Colonic mucosa (tissue), 4 donors: Measurements from ENCODE around the gene DDX55. TPM values are rescaled to one million over a fixed set of nuclear protein-coding genes. Genes with fewer than 3 reads are reported as not detected.
A peak's percentile ranks its signal among the peaks of the same experiment; 100 is the strongest.
"Not testable (repeated sequence)": the region's sequence is repeated elsewhere in the genome, so short reads cannot be mapped to it uniquely, and the experiment has no call there.

Experiments used
- DNase-seq: peaks from one replicate; pipeline ENCODE4 v3.0.0-alpha.2; 2020
- H3K27ac ChIP-seq: fragments of 200-600 bp; one replicate; pipeline ENCODE4 v1.8.0; 2021
- H3K27me3 ChIP-seq: fragments of 200-600 bp; one replicate; pipeline ENCODE4 v1.8.0; 2021
- H3K36me3 ChIP-seq: fragments of 200-600 bp; one replicate; pipeline ENCODE4 v1.8.0; 2021
- H3K4me1 ChIP-seq: fragments of 200-600 bp; one replicate; pipeline ENCODE4 v1.8.0; 2021; ENCODE audit warnings: mild to moderate bottlenecking
- H3K4me3 ChIP-seq: fragments of 200-600 bp; one replicate; pipeline ENCODE4 v1.8.0; 2021
- H3K9ac ChIP-seq, 2 donors: one replicate each; pipeline ENCODE4 v1.7.0; 2013; ENCODE audit warnings: control low read depth in 2 of 2, low read depth in 2 of 2, low read length in 2 of 2
- H3K9me3 ChIP-seq: fragments of 200-600 bp; one replicate; pipeline ENCODE4 v1.8.0; 2021
- intact Hi-C: fragments of 100-400 bp; cut with DNase I; formaldehyde crosslinking; loops from one replicate; pipeline ENCODE4 v1.14.1; 2022
- total RNA-seq, 2 donors: library from RNA; stranded (reverse); fragmentation: NEBNext Ultra II Directional in 1 of 2; extraction: Animal tissue kit (Norgen Biotek cat#: 25700) in 1 of 2; gene quantifications; one replicate each; pipeline ENCODE4 v1.2.1, GENCODE V29; 2021
- TF ChIP-seq, protein P1 (sequence below): fragments of 200-600 bp; IDR thresholded peaks from one replicate; pipeline ENCODE4 v1.8.0; 2022; ENCODE audit warnings: antibody characterized with exemption, mild to moderate bottlenecking
- donor health status: healthy.
- donor health status: DM: no; HTN: no; CAD: no.
- donor health status: DM: no; HTN: no; CAD: no.

Gene DDX55, protein sequence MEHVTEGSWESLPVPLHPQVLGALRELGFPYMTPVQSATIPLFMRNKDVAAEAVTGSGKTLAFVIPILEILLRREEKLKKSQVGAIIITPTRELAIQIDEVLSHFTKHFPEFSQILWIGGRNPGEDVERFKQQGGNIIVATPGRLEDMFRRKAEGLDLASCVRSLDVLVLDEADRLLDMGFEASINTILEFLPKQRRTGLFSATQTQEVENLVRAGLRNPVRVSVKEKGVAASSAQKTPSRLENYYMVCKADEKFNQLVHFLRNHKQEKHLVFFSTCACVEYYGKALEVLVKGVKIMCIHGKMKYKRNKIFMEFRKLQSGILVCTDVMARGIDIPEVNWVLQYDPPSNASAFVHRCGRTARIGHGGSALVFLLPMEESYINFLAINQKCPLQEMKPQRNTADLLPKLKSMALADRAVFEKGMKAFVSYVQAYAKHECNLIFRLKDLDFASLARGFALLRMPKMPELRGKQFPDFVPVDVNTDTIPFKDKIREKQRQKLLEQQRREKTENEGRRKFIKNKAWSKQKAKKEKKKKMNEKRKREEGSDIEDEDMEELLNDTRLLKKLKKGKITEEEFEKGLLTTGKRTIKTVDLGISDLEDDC
- total RNA-seq, result 10 to 100 TPM in 1 of 2 donors, 1 to 10 TPM in 1; 8.1 to 19.7 TPM

DNA sequence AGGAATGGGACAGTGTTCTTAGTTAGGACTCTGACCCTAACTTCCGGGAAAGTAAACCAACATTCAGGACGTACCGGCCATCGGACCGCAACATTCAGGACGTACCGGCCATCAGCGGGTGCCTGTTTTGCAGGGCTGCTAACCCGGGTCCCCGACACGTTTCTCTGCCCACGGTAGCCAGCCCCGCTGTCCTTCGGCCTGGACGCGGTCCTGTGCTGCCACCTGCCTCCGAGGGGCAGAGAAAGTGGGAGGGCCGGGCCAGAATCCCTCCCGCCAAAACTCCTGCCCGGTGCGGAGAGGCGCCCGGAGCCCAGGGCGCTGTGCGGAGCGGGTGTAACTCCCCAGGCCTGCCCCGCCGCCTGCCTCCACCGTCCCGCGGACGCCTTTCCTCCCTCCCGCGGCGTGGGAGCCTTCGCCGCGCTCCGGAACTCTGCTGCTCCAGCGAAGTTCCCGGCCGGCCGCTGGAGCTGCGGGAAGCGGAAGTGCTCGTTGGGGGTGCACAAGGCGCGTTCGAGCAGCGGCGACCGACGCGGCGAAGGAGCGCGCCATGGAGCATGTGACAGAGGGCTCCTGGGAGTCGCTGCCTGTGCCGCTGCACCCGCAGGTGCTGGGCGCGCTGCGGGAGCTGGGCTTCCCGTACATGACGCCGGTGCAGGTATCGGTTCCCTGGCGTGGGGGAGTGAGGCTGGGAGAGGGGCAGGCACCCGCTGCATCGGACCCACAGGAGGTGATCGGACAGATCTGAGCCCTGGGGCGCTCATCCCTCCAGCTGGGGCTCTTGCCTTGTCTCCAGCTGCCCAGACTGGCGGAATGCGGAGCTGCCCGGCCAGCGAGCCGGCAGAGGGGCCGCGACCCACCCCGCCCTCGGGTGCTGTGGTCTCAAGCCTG, at the start of gene DDX55:
TSS of gene DDX55 (plus strand) at position 498 of the 888 bp plus-strand sequence. CDS start at position 548, 50 bp downstream.
- H3K4me3 ChIP-seq, result peak within 1 kb of the TSS; percentile 77
- H3K4me1 ChIP-seq, result no peaks in the 10 kb centered on the region
- TF ChIP-seq, protein P1, sequence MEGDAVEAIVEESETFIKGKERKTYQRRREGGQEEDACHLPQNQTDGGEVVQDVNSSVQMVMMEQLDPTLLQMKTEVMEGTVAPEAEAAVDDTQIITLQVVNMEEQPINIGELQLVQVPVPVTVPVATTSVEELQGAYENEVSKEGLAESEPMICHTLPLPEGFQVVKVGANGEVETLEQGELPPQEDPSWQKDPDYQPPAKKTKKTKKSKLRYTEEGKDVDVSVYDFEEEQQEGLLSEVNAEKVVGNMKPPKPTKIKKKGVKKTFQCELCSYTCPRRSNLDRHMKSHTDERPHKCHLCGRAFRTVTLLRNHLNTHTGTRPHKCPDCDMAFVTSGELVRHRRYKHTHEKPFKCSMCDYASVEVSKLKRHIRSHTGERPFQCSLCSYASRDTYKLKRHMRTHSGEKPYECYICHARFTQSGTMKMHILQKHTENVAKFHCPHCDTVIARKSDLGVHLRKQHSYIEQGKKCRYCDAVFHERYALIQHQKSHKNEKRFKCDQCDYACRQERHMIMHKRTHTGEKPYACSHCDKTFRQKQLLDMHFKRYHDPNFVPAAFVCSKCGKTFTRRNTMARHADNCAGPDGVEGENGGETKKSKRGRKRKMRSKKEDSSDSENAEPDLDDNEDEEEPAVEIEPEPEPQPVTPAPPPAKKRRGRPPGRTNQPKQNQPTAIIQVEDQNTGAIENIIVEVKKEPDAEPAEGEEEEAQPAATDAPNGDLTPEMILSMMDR, result peak; percentile 17
- peaks cover 5% of the 10 kb centered on the region for H3K36me3 ChIP-seq
- no peaks in the 10 kb centered on the region for H3K9me3 ChIP-seq
- H3K9ac ChIP-seq, result peak within 1 kb of the TSS; percentile 87 to 92
- intact Hi-C loops, result no loop called here
- no peaks in the 10 kb centered on the region for H3K27me3 ChIP-seq
- peak within 1 kb of the TSS; percentile 70 for H3K27ac ChIP-seq
- peak; percentile 83 for DNase-seq

DNA sequence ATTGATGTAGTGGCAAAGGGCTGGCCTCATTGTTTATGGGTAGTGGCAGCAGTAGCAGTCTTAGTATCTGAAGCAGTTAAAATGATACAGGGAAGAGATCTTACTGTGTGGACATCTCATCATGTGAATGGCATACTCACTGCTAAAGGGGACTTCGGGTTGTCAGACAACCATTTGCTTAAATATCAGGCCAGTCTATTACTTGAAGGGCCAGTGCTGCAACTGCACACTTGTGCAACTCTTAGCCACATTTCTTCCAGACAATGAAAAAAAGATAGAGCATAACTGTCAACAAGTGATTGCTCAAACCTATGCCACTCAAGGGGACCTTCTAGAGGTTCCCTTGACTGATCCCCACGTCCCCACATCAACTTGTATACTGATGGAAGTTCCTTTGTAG, 47.8 kb upstream of the DDX55 start:
- H3K4me1 ChIP-seq, H3K9me3 ChIP-seq, intact Hi-C loops: not testable (repeated sequence)

DNA sequence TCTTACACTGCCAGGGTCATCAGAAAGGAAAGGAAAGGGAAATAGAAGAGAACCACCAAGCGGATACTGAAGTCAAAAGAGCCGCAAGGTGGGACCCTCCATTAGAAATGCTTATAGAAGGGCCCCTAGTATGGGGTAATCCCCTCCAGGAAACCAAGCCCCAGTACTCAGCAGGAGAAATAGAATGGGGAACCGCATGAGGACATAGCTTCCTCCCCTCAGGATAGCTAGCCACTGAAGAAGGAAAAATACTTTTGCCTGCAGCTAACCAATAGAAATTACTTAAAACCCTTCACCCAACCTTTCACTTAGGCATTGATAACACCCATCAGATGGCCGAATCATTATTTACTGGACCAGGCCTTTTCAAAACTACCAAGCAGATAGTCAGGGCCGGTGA, 47.1 kb upstream of the DDX55 start:
- DNase-seq, intact Hi-C loops: not testable (repeated sequence)

More for the DNA sequence above, 47.8 kb upstream of the DDX55 start:
- not testable (repeated sequence) for H3K9ac ChIP-seq, H3K36me3 ChIP-seq, H3K27me3 ChIP-seq, H3K27ac ChIP-seq, DNase-seq, H3K4me3 ChIP-seq

DNA sequence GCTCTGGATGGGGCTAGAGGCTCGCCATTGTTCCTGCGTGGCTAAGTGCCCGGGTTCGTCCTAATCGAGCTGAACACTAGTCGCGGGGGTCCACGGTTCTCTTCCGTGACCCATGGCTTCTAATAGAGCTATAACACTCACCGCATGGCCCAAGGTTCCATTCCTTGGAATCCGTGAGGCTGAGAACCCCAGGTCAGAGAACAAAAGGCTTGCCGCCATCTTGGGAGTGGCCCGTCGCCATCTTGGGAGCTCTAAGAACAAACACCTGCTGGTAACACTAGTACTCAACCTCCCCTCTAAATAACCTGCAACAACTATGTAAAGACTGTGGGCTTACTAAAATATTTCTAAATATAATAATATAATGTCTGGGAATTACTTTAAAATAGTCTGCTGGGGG, 43.4 kb upstream of the DDX55 start:
- DNase-seq, result not testable (repeated sequence)

More for the DNA sequence above, 47.1 kb upstream of the DDX55 start:
- not testable (repeated sequence) for H3K4me3 ChIP-seq, H3K9me3 ChIP-seq, H3K27ac ChIP-seq, H3K4me1 ChIP-seq, H3K36me3 ChIP-seq, H3K27me3 ChIP-seq, H3K9ac ChIP-seq

DNA sequence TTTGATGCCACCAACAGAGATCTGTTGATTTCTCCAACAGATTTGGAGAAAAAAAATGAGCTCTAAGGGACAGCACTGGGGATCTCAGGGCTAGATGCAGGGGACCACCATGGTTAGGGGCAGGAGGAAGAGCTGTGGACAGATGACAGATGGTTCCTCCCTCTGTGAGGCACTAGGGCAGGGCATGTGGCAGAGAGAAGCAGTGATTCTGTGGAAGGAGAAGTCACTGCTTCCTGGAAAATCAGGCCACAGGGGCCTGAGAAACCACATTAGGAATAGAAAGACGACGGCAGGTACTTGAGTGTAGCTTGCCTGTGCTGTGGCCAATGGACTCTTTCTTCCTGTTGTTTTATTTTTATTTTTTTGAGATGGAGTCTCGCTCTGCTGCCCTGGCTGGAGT, 42.4 kb upstream of the DDX55 start:
- H3K9me3 ChIP-seq, result no peaks in the 10 kb centered on the region
- TF ChIP-seq, protein P1, result no peak
- no peak for DNase-seq
- H3K27me3 ChIP-seq, result no peaks in the 10 kb centered on the region
- no peak overlapping the region for H3K4me3 ChIP-seq
- H3K27ac ChIP-seq, result no peak overlapping the region
- no peaks in the 10 kb centered on the region for H3K36me3 ChIP-seq
- H3K9ac ChIP-seq, result no peak overlapping the region
- H3K4me1 ChIP-seq, result no peaks in the 10 kb centered on the region
- intact Hi-C loops, result no loop called here

More for the DNA sequence above, 43.4 kb upstream of the DDX55 start:
- H3K36me3 ChIP-seq, H3K27me3 ChIP-seq, H3K27ac ChIP-seq, intact Hi-C loops, H3K9ac ChIP-seq, H3K4me1 ChIP-seq, H3K9me3 ChIP-seq, H3K4me3 ChIP-seq: not testable (repeated sequence)

DNA sequence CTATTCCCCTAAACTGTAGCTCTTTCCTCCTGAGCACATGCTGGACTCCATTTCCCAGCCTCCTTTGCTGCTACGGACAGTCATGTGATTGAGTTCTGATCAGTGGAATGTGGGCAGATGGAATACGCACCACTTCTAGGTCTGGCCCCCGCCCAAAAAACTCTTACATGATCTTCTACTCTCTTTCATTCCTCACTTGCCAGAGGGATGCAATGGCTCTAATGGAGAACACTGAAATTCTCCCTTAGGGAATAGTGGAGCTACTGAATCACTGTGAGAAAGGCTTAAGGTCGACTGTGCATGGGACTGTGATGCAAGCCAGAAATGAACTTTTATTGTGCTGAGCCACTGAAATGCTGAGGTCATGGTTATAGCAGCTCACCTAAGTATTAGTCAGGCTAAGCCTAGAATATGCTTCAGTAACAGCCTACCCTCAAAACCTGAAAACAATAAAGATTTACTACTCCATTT, 30.5 kb upstream of the DDX55 start:
- intact Hi-C loops, result no loop called here

More for the DNA sequence above, 30.5 kb upstream of the DDX55 start:
- Histone ChIP-seq H3K9me3 (no peaks in the 10 kb centered on the region), H3K36me3 (no peaks in the 10 kb centered on the region), H3K4me3 (no peak overlapping the region), H3K27me3 (no peaks in the 10 kb centered on the region), H3K4me1 (no peaks in the 10 kb centered on the region), H3K27ac (no peak overlapping the region), H3K9ac (no peak overlapping the region)
- TF ChIP-seq, protein P1, result no peak
- DNase-seq, result peak; percentile 25
